ENCODE data around the gene SEPTIN8. TPM values are rescaled to one million over a fixed set of nuclear protein-coding genes. Genes with fewer than 3 reads are reported as not detected.

SEPTIN8 gene
- total and polyA plus RNA-seq, 12 donors, result 11.3 to 41.8 (median 30.4) TPM

DNA sequence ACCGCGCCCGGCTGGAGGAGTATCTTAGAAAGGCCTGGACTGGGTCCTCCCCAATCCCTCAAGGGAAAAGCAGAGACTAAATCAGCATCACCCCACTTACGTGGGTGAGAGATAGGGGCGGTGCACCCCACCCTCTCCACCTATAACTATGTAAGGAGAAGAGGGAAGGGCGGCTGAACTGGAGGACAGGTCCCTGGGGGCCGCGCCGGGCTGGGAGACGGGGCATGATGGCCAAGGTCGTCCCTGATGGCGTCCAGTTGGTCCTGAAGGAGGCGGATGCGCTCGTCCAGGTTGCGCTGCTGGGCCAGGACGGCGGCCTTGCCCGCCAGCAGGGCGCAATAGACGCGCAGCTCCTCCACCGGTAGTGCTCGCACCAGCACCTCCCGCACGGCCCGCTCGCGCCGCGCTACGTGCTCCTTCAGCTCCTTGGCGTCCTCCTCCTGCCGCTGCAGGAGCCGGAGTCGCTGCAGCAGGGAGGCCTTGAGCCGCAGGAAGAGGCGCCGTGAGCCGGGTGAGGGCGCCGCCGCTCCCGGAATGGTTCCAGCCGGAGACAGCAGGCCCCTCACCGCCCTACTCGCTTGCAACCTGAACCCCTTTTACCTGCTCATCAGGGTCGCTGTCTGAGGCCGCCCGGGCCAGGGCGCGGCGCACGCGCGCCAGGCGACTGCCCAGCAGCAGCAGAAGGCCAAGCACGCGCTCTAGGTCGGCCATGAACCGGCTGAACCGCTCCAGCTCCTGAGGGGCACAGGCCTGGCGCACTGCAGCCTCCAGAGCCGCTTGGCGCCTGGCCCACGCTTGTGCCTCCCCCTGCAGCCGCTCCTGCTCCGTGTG, 45.8 kb upstream of the SEPTIN8 start:
- peak in 7 of 8 donors; percentile 4 to 48 (median 19) for ATAC-seq
- intact Hi-C loops (cut with DNase I), result loop anchor here in 9 of 10 donors (5.0 to 10.0 kb wide), 9 partner anchors 66 to 448 kb away; partner anchors contain the start of genes CCNI2 (in 2 of the 9) and KIF3A (in 1 of the 9)
- Histone ChIP-seq H3K9me3 (no peaks in the 10 kb centered on the region), H3K36me3 (peaks cover 0 to 21% (median 0%) of the 10 kb centered on the region in 9 donors), H3K4me1 (peaks cover 0 to 32% (median 19%) of the 10 kb centered on the region in 9 donors), H3K27ac (no peak overlapping the region), H3K4me3 (peak overlapping the region in 7 of 10 donors; percentile 10 to 37 (median 33)), H3K27me3 (peaks cover 0 to 68% (median 3%) of the 10 kb centered on the region in 7 donors)
- DNase-seq, result peak in 1 of 2 donors; percentile 21
- TF ChIP-seq, protein P1, sequence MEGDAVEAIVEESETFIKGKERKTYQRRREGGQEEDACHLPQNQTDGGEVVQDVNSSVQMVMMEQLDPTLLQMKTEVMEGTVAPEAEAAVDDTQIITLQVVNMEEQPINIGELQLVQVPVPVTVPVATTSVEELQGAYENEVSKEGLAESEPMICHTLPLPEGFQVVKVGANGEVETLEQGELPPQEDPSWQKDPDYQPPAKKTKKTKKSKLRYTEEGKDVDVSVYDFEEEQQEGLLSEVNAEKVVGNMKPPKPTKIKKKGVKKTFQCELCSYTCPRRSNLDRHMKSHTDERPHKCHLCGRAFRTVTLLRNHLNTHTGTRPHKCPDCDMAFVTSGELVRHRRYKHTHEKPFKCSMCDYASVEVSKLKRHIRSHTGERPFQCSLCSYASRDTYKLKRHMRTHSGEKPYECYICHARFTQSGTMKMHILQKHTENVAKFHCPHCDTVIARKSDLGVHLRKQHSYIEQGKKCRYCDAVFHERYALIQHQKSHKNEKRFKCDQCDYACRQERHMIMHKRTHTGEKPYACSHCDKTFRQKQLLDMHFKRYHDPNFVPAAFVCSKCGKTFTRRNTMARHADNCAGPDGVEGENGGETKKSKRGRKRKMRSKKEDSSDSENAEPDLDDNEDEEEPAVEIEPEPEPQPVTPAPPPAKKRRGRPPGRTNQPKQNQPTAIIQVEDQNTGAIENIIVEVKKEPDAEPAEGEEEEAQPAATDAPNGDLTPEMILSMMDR (IDR thresholded peaks at IDR 0.05), result peak in 1 of 9 donors; percentile 20
- 33 to 43% methylated on average over 61 to 68 of the region's 68 CpGs for WGBS, 2 donors

DNA sequence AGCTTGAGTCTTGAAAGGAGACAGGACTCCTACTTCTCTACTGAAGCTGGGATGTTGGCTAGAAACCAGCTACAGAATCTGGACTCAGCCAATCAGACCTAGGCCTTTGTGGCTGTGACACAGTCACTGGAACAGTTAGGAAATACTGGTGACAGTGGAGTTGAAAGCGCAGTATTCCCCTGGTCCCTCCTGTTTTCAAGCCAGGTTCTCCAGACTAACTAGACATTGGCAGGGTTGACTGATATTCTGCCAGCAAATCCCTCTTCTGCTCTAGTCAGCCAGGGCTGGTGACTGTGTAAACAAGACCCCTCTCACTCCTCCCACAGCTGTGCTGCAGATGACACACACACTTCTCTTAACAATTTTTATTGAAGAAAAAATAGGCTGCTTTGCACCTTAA, 44.8 kb upstream of the SEPTIN8 start:
- Histone ChIP-seq H3K4me3 (no peak overlapping the region), H3K27me3 (peaks cover 0 to 58% (median 3%) of the 10 kb centered on the region in 7 donors), H3K27ac (no peak overlapping the region), H3K36me3 (peaks cover 0 to 21% (median 0%) of the 10 kb centered on the region in 9 donors), H3K9me3 (no peaks in the 10 kb centered on the region), H3K4me1 (peaks cover 0 to 28% (median 17%) of the 10 kb centered on the region in 9 donors)
- ATAC-seq (peak in 1 of 8 donors; percentile 23), DNase-seq (no peak)
- intact Hi-C loops (cut with DNase I), result loop anchor here in 9 of 10 donors (2.0 to 10.0 kb wide), 11 partner anchors 64 to 447 kb away; partner anchors contain the start of genes CCNI2 (in 2 of the 9) and KIF3A (in 1 of the 9)
- 72 to 81% methylated on average over 1 of the region's 1 CpG for WGBS, 2 donors
- TF ChIP-seq, protein P1 (IDR thresholded peaks at IDR 0.05), result no peak

DNA sequence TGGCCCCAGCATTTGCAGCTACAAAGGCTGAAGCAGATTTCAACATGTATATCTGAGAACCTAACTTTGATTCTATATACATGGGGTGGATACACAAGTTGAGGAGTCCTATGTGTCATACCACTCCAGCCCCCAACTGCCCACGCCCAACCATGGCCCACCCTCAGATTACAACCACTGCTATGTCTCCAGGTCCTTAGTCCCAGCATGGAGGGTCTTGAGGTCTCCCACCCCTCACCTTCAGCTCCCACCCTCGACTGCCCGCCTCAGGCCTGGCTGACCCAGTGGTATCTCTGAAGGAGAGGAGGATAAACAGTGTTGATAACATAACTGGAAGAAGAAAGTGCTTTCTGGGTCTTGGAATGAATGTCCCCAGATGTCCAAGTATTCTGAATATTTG, 44.3 kb upstream of the SEPTIN8 start:
- no peak overlapping the region for H3K4me3 ChIP-seq
- WGBS, 2 donors, result 88 to 91% methylated on average over 3 of the region's 3 CpGs
- intact Hi-C loops (cut with DNase I), result loop anchor here in 9 of 10 donors (2.0 to 10.0 kb wide), 11 partner anchors 64 to 447 kb away; partner anchors contain the start of genes CCNI2 (in 2 of the 9) and KIF3A (in 1 of the 9)
- peaks cover 0 to 25% (median 13%) of the 10 kb centered on the region in 9 donors for H3K4me1 ChIP-seq
- TF ChIP-seq, protein P1 (IDR thresholded peaks at IDR 0.05), result no peak
- no peaks in the 10 kb centered on the region for H3K9me3 ChIP-seq
- peaks cover 0 to 21% (median 0%) of the 10 kb centered on the region in 9 donors for H3K36me3 ChIP-seq
- ATAC-seq (no peak), DNase-seq (no peak)
- peaks cover 0 to 54% (median 3%) of the 10 kb centered on the region in 7 donors for H3K27me3 ChIP-seq
- no peak overlapping the region for H3K27ac ChIP-seq

DNA sequence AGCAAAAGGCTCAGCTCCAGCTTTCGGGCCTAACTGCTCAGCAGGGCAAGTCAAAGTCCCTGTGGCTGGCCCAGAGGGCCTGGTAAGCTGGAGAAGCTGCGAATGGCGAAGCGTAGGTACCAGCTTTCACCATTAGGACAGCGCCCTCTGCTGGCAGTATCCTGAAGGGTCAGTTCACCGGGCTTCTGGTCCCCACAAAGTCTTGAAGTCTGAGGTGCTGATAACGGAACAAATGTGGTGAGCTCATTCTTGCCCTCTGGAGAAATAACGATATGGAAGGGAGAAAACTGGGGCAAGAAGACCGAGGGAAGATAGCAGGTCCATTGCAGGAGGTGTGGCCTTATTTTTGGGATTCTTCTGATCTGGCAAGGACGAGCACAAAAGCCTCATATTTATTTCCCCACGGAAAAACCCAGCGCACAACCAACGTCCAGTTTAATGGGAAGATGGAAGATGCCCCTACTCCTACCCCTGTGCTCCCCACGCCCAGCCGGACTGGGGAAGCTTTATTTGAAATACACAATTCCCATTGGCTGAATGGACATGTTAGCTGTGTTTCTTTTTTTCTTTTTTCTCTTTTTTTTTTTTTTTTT, 43.2 kb upstream of the SEPTIN8 start:
- ATAC-seq (peak; percentile 68 to 91 (median 85)), DNase-seq (peak; percentile 88 to 91)
- Histone ChIP-seq H3K27ac (no peak overlapping the region), H3K4me3 (peak overlapping the region in 2 of 10 donors; percentile 13 to 21), H3K9me3 (no peaks in the 10 kb centered on the region), H3K4me1 (peaks cover 0 to 18% (median 8%) of the 10 kb centered on the region in 9 donors), H3K36me3 (peaks cover 0 to 20% (median 0%) of the 10 kb centered on the region in 9 donors), H3K27me3 (peaks cover 0 to 49% (median 3%) of the 10 kb centered on the region in 7 donors)
- TF ChIP-seq, protein P1 (IDR thresholded peaks at IDR 0.05), result peak; percentile 87 to 93 (median 92)
- WGBS, 2 donors, result 23 to 26% methylated on average over 15 of the region's 15 CpGs
- intact Hi-C loops (cut with DNase I), result loop anchor here in 9 of 10 donors (2.0 to 10.0 kb wide), 11 partner anchors 63 to 445 kb away; partner anchors contain the start of genes CCNI2 (in 2 of the 9) and KIF3A (in 1 of the 9)

Data from heart right ventricle (tissue), 16 donors.